ENCODE data around the gene RGS3.

The RGS3 gene

DNA sequence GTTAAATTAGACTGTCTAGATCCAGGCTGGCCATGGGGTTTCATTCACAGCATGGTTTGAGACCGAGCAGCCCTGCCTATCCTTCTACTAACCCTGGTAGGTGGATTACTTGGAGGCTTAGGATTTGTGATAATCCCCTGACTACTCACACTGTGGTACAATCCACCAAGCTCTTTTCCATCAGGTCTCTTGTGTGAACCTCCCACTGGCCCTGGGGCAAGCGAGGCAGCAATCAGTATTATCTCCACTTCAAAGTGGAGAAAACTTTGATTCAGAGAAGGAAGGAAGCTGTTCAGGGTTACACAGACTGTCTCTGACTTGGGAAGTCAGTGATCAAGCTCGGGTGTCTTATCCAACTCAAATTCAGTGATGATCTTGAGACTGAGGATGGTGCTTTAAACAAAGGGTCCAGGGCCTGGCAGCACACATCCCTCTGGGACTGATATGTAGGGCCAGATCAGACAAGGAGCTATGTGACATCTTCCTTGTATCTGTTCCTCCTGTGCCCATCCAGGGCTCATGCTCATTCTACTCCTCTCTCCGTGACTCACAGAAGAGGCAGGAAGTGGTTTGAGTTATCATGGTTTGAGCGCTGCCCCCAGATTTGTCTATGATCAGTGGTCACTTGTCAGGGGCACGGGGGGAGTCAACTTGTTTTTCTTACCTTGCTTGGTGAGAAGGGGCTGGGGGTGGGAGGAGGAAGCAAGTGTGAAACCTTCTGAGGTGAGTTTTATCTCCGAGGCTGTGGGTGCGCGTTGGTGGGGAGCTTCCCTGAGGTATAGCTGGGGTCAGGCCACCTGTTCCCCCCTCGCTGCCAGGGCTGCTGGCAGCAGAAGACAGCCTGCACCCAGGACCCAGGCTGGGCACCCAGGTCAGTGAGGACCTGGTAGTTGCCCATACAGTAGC, 48.6 kb downstream of the RGS3 start:
- no peak for DNase-seq (ENCODE audit: low read depth)

DNA sequence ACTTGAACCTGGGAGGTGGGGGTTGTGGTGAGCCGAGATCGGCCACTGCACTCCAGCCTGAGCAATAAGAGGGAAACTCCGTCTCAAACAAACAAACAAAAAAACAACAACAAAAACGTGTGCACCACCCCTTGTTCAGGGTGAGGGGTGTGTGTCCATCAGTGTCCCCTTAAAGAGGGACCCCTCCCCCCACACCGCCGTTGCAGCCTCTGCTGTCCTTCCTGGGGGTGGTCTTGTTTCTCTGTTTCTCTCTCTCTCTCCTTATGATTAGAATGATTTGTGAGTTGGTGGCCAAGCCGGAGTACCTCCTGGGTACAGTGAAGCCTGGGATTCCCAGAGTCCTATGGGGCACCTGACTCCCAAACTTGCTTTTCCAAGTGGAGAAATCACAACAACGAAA, 49.6 kb downstream of the RGS3 start:
- DNase-seq (ENCODE audit: low read depth): no peak

DNA sequence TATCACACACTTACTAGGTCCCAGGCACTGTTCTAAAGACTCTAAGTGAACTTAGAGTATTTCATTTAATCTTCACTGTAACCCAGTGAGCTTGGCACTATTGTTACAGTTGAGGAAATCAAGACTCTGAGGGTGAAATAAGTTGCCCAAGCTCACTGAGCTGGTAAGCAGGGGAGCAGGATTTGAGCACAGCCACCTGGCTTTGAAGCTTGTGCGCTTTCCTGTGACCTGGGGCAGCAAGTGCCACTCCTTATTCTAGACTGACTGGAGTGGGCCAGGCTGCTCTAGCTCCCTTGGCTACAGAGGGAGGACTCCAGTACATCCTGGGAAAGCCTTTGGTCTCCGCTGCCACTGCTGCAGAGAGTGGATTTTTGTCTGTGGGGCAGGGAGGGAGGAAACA, 50.0 kb downstream of the RGS3 start:
- DNase-seq (ENCODE audit: low read depth): no peak

DNA sequence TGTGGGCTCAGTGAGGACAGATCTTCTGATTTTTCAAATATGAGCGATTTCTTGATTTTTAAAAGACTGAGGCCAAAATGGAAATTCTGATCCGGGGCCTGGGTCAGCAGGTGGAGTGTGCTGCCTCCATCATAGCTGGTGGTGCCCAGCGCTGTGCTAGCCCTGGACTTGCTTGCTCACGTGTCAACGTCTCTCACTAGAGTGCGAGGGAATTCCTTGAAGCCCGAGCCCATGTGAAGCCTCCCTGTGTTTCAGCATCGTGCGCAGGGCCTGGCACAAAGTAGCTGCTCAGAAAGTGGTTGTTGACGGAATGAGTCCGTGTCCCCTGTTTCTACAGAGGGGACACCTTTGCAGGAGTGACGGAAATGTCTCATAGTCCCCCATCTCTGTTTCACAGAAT, 50.5 kb downstream of the RGS3 start:
- DNase-seq (ENCODE audit: low read depth): no peak

DNA sequence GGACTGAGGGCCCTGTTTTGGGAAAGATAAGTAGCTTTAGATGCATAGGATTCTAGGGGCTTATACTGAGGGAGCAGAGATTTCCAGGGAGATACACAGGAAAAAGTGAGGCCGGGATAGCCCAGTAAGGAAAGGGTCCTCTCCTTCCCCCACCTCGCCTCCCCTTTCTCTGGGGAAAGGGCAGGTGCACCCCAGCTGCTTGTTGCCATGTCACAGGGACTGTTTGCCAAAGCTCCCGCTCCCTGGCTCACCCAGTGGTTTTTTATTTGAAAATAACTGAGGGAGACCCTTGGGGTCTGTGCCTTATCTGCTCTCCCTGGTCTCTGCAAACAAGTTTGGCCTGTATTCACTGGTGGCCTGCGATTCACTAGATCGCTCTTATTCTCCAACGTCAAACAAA, 51.2 kb downstream of the RGS3 start:
- no peak for DNase-seq (ENCODE audit: low read depth)

DNA sequence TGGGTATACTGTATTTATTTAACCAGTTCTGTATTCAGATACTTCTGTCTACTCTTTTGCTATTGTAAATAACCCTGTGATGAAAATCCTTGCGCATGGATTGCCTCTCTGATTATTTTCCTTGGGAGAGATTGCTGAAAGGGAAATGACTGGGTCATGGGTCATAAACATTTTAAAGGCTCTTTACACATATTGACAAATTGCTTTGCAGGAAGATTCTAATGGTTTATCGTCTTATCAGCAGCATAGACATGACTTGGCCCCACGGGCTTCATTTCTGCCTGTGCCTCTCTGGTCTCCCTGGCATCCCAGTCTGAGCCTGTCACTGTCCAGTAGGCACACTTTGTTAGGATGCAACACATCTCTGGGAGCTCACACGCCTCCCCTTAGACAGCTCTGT, 52.3 kb downstream of the RGS3 start:
- no peak for DNase-seq (ENCODE audit: low read depth)

DNA sequence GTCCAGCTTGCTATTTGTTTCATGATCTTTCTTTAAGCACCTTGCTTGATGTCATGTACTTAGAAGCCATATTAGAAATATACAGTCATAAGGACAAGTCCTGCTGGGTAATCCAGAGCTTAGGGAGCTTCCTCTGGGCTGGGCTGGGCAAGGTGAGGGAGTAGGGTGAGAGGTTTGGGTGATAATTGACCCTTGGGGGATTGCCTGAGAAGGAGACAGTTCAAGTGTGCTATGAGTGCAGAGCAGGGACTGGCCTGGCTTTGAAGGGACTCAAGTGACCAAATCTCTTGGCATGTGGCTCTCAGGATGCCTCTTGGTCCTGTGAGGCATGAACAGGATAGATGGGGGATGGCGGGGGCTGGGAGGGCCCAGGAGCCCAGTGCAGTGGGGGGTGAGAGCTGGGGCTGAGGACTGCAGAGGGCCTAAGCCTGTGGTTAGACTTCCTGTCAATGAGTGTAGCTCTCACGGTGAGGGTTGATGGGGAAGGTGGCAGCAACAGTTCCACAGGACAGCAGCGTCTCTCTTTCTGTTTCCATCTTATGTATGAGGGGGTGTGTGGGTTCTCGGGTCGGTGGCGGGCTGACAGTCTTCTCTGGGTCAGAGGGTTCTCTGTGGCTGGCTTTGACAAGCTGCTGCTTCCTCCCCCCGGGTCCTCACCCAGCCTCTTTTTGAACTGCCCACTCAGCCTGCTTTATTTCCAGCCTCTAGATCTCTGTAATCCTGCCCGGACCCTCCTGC, 53.5 kb downstream of the RGS3 start:
- no peak for DNase-seq (ENCODE audit: low read depth)

DNA sequence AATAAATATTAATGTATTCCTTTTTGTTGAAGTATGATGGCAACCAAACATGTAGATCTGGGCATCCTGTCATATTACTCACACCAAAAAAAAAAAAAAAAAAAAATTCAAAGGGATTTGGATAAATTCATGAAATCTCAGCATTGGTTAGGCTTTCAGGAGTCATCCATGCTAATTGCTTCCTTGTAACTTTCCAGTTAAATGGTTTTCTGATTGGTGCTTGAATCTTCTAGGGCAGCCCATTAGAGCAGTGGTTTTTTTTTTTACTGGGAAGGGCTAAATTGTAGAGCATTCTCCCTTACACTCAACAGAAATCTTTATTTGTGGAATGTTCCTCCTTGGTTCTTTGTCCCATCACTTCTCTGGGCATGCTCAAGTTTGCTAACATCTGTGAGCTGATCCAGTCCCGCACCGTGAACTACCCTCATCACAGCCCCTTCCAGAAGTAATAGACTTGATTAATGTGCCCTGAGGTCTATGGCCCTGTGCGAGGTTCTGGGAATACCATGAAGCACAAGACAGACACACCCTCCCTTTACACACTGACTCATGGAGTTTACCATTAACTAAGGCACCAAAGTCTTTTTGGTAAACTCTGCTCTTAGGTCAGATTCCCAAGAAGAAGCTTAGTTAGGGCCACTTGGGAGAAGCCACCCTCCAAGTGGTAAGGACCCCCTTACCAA, 56.0 kb downstream of the RGS3 start:
- DNase-seq (ENCODE audit: low read depth): no peak

DNA sequence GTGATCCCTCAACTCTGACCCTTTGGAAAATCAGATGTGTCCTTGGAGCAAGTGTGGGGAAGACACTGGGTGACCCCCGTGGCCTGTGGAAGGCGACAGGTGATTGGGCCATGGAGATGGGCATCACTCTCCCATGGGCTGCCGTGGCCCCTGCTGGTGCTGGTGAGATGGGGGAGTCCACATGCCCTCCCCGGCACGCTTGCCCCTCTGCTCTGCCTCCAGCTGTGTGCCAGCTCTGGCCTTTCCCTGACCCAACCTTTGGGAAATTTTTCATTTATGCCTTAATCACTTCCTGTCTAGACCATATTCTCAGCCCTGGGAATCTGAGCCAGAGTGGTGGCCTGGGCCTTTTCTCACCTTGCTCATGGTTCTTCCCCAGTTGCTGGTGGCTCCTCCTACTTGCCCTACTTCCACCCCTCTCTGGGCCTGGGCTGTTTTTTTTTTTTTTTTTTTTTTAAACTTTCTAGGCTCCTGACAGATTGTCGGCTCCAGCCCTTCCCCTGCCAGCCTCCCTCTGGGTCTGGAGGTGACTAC, 56.6 kb downstream of the RGS3 start:
- no peak for DNase-seq (ENCODE audit: low read depth)

DNA sequence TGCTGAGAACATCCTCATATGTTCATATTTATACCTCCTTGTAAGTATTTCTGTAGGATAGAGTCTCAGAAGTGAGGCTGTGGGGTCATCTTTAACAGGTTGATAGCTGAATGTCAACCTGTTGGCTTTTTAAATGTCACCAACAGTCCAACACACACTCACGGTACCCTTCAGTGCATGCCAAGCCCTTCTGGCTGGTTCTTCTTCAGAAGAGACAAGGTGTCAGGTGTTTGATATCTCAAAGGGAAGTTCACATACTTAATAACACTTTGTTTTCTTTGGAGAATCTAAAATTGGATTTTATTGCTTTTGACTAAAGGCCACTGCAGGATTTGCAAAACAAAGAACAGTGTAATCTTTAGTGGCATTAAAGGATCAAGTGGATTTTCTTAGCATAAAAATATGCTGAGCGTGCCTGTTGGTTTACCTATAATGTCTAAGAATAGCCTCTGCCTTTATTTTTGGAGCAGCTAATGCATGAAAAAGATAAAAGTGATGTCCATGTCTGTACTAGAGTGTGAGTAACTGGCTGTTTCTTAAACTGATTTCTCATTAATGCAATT, 58.2 kb downstream of the RGS3 start:
- no peak for DNase-seq (ENCODE audit: low read depth)

DNA sequence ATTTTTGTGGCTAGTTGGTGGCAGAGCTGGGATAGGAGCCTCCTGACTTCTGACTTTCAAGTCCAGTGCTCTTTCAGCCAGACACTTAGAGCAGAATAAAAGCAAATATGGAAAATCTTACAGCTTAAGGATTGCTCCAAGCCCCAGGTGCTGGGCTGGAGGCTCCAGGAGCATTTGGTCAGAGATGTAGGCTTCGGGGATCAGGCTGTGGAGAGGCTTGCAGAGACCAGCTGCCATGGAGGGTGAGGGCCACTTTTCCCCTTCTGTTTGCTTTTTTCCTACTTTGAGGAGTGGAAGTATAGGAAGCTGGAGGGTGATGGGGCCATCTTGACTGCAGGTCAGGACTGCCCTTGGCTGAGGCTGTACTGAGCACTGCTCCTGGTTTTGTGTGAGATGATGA, 58.9 kb downstream of the RGS3 start:
- DNase-seq (ENCODE audit: low read depth): no peak

DNA sequence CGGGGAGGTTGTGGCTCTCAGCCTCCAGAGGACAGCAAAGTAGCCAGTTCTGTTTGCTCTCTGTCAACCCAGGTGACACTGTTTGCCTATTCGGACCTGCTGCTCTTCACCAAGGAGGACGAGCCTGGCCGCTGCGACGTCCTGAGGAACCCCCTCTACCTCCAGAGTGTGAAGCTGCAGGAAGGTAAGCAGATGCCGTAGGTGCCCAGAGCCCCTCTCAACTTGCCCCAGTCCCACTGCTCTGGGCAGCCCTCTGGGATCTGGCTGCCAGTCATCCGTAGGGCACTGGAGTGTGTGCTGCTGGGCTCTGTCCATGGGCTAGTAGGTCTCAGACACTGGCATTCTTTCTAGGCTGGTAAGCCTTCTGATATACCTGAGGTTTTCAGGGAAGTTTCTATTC, 59.3 kb downstream of the RGS3 start:
- no peak for DNase-seq (ENCODE audit: low read depth)

DNA sequence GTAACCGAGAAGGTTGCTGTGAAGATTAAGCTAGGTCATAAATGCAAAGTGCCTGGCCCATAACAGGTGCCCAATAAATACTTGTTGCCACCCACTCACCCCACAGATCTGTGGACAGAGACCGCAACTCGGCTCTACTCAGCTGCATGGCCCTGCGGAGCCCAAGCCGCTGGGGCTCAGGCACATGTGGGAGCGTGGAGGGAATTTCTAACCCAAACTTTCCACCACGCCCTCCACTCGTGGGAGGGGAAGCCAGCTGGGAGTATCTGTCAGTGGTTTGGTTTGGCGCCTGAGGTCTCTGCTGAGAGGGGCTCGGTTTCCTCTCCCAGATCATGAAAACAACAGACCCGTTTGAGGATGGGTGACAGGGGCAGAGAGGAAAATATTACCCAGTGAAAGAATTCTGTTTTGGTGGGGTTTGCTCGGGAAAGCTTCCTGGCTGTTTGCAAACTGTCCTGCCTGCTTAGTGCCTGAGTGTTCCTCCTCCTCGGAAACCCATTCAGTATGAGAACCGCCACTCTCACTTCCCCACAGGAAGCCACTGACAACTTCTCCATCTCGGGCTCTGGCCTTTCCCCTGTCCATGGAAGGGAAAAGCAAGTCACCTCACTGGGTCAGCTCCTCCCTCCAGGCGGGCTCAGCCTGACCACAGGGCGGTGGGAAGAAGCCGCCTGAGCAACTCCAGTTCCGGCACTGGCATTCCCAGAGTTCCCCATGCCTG, 60.1 kb downstream of the RGS3 start:
- peak; percentile 13 for DNase-seq (ENCODE audit: low read depth)

DNA sequence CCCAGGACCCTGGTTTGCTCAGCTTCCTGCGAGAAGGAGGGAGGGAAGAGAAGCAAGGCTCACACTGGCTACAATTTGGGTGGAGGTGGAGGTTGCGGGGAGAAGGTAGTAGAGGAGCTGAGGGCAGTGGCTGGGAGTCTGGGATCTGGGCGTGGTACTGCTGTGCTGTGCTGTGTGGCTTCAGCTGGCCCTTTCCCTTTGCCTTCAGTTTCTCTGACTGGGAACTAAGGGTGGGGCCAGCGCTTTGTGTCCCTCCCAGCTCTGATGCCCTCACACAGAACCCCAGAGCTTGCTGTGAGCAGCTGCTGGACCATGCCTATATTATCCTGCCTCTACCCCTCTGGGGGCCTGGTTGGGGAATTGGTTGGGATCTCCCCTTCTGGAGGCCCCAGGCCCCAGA, 60.9 kb downstream of the RGS3 start:
- no peak for DNase-seq (ENCODE audit: low read depth)

DNA sequence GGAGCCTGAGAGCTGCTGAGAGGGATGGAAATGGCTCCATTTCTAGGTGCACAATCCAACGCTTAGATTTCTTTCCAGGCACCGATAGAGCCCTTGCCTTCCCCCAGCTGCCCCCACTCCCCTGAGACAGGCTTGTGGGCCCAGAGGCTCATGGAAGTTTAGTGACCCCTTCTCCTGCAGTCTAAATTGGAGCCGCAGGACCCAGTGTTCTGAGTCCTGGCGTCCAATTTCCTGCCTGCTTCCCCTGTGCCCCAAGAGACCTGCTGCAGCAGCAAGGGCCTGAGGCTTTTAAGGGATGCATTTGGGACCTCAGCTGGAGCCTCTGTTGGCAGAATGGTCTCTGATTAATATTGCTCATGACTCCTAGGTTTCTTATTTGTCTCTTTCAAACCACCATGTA, 61.7 kb downstream of the RGS3 start:
- DNase-seq (ENCODE audit: low read depth): no peak

DNA sequence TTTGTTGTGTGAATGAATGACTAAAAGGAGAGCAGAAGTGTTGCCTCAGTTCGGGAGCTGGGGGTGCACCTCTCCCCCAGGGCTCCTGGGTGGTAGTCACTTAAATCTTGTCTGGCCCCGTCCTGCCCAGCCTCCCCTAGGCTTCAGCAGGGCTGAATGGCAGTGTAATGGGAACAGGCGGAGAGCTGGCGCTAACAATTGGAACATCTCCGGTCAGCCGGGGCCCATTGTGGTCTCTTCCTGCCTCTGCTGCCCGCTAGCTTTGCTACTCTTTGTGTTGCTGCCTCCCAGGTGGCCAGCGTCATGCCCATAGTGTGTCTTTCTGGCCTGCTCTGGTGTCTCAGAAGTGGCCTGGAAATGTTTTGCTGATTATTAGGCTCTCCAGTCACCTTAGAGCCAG, 62.3 kb downstream of the RGS3 start:
- no peak for DNase-seq (ENCODE audit: low read depth)

DNA sequence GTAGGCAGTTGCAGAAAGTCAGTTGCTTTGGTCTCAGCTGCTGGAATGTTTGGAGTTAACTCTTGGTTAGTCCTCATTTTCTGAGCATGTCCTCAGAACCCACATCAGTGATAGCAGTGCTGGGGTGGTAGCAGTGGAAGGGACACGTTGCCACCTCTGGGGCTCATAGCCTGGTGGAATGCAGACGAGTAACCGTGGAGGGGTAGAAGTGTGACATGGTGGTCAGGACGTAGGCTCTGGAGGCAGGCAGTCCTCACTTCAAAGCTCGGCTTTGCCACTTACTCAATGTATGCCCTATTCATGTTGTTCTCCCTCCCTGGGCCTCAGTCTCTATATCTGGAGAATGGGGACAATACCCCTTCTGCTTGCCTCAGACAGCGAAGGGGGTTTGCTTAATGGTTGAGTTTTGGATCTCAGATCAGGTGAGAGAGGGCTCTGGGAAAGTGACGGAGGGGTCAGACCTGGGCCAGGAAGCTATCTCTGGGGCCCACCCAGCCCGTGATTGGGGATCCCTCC, 62.8 kb downstream of the RGS3 start:
- no peak for DNase-seq (ENCODE audit: low read depth)

DNA sequence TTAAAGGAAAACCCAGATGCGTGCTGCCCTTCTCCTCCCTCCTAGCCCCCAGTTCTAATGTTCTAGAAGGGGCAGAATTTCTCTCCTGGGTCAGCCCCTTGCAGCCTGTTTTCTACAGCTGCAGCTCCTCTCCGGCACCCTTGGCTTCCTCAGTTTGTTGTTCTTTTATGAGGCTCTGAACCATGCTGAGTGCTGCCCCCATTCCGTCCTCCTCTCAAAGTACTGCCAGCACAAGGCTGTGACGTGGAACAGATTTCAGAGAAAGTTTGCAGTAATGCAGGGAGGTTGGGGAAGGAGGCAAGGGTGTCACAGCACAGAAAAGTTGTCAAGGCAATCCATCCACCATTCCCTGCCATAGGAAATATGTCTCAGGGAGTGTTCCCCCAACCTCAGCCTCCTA, 63.3 kb downstream of the RGS3 start:
- no peak for DNase-seq (ENCODE audit: low read depth)

DNA sequence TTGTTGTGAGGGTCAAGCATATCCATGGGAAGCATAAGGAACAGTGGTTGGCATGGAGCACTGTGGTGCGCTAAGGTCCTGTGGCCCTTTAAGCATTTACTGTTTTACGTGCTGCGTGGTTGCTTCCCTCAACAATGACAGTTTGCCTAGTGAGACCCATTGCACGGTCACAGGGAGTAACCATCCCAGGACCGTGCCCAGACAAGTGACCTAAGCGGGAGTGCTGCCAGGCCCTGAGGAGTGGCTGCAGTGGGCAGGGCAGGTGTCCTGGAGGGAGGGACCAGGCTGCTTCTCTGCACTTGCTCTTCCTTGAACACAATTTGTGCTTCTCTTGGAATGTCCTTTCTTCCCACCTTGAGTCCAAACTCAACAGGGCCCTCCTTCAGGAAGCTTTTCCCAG, 64.6 kb downstream of the RGS3 start:
- DNase-seq (ENCODE audit: low read depth): no peak

DNA sequence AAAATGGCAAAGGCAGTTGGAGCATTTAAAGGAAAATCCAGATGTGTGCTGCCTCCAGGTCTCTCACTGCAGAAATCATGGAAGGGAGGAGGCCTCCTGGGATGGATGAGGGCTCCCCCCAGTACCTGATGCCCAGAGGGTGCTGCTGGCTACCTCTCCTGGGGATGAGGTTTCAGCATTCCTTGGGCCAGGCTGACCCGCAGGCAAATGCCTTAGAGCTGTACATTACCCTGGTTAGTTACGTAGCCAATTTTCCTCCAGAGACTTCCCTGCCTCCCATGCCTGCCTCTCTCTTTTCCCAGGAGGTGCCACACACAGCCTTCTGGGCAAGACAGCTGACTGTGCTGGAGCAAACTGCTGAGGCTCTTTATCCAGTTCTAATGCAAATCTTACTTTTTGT, 65.3 kb downstream of the RGS3 start:
- DNase-seq (ENCODE audit: low read depth): no peak

DNA sequence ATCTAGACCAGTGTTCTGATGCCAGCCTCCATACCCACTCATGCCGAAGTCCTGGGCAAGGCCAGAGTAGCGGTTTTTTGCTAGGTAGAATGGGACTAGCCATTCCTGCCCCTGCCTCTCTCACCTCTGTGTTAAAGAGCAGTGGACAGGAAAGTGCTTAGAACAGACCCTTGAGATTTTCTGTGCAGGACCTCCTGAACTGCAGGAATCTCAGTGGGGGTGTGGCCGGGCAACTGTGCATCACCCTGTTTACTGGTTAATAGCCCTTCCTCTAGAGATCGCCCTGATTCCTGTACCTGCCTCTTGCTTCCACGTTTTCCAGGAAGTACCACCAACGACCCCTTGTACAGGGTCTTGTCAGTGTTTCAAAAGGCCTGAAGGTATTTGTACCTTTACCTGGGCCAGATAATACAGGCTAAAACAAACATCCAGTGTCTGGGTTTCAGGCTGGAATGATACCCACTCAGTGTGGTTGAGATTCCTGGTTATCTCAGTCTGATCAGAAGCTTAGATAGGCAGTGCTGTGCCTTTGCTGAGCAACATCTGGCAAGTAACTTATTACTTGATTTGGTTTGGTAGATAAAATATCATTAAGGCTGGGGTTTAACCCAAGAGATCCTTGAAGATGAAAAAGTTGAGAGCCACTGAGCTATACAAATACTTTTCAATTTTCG, 65.9 kb downstream of the RGS3 start:
- no peak for DNase-seq (ENCODE audit: low read depth)

Measured in fibroblast of gingiva (primary cell).